ENCODE data around the gene MSI2.

MSI2 gene

DNA sequence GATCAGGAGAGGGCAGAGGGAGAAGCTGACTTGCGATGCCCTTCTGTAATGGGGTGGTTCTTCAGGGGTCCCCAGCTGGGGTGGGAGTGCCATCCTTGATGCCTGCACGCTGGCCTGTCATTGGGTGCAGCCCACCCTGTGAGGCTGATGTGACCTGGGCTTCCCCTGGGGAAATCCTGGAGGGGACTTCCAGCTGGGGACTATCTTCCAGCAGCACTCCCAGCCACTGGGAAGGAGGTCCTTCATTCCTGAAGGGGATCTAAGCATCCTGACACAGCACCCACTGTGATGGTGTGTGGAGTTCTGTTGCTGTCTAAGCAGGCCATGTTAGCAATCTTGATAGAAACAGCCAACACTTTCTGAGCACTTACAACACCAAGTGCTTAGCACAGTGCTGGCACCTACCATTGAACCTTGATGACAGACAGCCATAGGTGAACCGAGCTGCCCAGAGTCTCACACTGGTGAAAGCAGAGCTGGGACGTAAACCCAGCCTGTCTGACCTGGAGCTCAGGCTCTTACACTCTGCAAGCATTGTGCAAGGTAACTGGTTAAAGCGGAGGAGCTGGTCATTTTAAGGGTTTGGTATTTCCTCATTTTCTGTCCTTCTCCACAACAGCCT is 277.5 kb downstream of the MSI2 start:
- DNase-seq: no peak

DNA sequence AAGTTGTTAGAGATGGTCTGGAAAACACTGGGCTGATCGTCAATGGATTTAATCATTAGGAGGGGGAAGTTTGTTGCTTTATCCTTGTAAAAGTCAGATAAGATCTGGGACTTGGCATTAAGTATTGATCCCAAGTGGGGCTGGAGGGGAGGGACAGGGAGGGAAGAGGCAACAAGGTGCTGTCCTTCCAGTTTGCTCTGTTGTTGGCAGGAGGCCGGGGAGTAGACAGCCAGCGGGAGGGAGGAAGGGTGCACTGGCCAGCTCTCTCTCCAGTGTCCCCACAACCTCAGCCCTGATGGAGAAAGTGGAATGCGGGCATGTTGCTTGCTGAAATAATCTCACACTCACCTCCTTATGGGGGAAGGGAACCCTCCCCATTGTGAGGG is 278.5 kb downstream of the MSI2 start:
- DNase-seq: no peak

- no peak for DNase-seq
These were observed 279.1 kb downstream of the MSI2 start for GRCh38 chr17:57535249-57535966.

GRCh38 chr17:57536289-57536688 is 280.0 kb downstream of the MSI2 start:
- no peak for DNase-seq

DNA sequence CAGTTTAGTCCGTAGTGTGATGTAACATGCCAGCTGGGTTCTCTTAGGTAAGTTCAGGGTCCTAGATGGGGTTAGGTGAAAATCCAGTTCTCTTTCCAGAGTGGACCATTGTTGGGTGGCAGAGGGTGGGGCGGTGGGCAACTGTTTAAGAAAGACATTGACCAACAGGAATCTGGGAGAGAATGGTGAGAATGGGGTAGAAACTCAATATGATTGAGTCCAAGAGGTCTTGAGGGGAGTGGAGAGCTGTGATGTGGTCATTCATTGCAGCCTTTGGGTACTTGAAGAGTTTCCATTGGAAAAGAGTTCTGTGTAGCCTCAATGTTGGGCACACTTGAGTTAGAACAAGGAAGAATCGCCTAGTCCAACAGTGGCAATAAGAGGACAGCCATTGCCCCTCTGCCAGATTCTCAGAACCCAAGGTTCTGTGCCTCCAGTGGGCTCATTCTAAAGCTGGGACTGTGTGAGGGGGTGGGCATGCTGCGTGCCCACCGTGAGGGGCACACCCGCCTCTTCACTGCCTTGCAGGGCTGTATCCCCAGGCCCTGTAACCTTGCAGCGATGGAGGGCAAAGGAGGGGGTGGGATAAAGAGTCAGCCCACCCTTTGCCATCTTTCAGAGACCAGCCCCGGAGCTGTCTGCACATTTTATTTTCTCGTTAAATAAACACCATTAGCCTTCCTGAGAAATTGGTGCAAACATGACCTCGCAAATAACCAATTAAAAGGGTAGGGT is 280.6 kb downstream of the MSI2 start:
- DNase-seq: no peak

GRCh38 chr17:57537524-57538410 is 281.4 kb downstream of the MSI2 start:
- DNase-seq: no peak

GRCh38 chr17:57538736-57539456 is 282.6 kb downstream of the MSI2 start:
- DNase-seq: no peak

DNA sequence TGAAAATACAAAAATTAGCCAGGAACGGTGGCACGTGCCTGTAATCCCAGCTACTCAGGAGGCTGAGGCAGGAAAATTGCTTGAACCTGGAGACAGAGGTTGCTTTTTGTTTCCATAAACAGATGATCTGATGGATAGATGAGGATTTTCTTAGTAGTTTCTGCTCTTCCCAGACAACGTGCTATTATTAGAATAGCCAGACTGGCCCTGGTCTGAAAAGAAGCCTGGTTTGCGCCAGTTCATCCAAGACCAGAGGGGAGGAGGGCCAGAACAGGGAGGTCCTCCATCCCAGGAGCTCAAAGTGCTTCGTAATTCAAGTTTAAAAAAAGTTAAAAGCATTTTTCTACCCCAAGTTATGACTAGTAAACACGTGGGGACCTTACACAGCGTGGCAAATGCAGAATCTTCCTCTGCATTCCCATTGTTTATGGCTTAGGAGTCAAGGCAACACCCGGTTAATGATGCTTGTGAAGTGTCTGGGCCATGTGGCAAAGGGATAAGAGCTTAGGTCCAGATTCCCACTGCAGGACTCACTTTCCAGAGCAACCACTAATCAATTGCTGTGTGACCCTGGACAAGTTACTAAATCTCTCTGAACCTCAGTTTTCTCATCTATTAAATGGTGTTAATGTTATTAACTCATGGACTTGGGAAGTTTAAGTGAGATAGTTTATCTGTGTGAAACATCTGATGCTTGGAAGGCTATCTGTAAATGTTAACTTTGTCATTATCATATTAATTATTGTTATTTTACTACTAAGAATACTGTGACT is 283.4 kb downstream of the MSI2 start:
- no peak for DNase-seq

DNA sequence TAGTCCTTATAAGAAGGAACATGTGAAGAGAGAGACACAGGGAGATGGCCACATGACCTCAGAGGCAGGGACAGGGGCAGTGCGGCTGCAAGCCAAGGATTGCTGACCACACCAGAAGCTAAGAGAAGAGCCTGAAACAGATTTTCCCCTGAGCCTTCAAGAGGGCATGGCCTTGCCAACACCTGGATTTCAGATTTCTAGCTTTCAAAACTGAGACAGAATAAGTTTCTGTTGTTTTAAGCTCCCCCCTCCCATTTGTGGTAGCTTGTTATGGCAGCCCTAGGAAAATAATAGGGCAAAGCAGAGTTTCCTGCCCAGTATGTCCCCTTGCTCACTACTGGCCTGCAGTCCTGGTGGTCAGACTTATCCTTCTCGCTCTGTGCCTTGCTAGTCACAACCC is 284.3 kb downstream of the MSI2 start:
- no peak for DNase-seq

DNA sequence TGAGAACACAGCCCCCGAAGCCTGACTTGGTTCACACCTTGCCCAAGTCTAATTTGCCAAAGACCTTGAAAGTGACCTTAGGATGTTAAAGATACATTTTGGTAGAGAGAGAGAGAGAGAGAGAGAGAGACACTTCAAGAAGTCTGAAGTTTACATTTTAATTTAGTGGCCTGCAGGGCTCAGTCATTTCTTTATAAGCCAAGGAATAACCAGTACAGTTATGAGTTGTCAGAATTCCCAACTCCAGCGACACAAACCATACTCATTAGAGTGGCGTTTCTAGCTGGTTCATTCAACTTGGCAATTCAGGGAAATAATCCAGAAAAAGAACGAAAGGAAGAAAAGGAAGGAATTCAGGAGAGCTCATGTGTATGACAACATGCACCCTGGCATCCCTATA is 284.7 kb downstream of the MSI2 start:
- no peak for DNase-seq

DNA sequence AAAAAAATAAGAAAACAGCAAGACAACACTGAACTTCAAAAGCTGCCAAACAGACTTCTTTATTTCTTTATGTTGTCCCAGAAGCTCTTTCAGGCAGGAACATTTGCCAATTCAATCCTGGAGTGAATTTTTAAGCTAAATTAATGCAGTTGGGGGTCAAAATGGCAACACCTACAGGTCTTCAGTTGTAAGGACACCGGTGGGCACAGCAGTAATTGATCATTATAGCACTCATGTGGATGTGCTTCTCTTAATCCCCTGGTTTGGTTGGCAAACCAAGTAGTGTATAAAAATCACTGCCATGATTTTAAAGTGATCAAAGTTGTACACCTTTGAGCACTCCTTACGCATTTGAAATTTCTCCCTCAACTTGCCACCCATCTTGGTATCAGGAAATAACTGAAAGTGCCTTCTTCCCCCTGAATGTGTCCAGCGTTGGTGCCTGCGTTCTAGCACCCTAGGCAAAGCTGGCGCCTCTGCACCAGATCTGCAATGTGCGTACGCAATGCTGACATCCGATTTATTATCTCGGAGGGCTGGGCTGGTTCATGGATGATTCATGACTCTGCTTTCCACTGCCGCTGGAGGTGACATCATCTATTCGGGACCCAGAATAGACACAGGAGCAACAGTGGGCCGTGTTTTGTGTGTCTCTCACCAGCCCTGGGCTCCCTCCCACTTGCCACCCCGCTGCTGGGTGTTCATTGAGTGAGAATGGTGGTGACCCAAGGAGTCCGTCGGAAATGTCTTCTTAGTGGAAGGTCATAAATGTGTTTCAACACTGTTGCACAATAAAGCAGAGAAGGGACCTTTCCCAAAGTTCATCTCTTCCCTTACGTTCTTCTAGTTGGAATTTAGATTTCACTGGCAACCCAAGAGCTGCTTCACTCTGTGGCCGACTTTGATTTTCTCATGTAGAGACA is 285.4 kb downstream of the MSI2 start:
- DNase-seq: no peak

- no peak for DNase-seq
These were observed 286.2 kb downstream of the MSI2 start for GRCh38 chr17:57542510-57542909.

DNA sequence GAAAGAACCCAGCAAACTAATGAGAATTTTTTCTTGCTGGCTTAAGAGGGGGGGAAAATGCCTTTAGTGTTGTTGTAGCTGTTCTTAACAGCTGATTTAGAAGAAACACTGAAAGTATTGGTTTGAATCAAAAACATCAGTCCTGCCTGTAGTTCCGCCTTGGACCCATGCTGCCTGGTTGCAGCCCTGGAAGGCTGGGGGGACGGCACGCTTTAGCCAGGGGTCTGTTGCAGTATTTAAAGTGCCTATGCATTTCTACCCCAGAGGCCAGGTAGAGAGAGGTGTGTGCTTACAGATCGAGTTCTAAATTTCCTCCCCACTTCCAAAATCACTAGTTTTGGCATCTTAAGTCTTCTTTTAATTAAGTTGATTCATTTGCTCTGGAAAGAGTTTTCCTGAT is 286.9 kb downstream of the MSI2 start:
- DNase-seq: no peak

- DNase-seq: no peak
These were observed 288.1 kb downstream of the MSI2 start for GRCh38 chr17:57544401-57544800.

GRCh38 chr17:57544834-57545463 is 288.6 kb downstream of the MSI2 start:
- no peak for DNase-seq

DNA sequence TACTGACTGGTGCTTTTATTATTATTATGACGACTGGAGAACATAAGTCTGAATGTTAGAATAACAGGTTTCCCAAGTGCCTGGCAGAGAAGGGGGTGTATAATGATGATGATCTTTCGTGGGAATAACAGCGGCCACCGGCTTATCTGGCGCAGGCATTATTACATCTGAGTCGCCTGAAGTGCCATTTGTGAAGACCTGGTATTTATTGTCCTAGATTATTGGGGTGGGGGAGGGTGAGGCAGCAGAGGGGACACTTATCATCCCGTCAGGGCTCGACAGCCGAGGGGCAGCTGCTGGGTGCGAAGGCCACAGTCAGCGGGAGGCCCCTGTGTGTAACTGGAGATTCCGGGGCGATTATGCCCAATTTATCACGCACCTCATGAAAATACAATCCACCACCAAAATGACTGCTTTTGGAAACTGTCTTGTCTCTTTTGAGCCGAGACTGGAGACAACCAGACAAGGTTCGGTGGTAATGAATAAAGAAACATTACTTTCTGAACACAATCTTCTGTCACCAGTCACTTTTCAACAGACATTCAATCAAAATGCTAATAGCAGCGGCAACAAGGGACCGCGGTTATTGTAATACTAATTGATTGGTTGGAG is 289.5 kb downstream of the MSI2 start:
- DNase-seq: no peak

DNA sequence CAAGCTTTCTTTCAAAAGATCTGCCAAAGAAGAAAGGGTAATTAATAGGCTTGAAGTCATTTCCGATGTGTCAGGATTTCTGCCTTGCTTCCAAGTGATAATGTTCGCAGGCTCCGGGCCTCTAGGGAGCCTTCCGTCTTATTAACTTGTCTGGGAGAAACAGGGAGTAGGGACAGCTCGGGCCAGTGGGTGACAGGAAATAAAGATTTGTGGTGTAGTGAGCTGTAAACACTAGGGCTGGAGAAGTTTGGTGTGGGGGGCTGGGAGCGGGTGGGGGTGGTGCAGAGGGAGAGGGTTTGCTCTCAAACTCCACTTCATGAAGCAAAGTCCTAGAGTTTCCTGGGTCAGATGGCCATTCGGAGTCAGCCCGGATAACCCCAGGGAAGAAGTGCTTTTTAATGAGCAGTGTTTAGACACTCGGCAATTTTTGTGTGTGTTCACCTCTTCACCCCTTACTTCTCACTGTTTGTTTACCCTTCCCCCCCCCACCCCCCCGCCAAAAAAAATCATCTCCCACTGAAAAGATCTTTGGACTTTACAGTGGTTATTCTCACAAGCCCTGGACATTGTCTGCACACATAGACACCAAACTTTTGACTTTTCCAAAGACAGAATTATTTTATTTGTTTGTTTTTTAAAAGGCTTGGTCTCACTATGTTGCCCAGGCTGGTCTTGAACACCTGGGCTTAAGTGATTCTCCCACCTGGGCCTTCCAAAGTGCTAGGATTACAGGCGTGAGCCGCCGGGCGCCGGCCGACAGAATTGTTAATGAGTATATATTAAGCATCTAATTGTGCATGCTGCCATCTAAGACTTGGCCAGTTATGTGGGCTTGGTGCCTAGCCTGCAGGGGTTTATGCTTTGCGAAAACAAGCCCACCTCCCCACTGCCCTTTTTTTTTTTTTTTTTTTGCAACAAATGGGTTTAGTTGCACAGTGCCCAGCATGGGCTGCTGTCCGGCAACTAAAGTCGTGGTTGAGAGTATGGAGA is 292.4 kb downstream of the MSI2 start:
- DNase-seq: no peak

DNA sequence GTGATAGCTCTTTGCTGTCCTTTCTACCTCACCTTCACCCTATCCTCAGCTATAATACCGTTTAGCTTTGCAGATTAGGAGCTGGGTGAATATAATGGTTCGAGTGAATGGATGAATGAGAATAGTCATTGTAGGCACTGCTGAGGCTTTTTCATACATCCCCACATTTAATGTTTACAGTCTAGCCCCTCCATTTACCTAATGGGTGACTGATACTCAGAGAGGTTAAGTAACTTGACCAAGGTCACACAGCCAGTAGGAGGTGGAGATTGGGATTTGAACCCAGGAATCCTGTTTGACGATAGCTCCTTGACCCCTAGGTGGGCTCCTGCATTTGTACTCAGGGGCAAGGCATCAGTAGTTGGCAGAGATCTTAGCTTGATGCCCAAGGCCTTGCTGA is 293.1 kb downstream of the MSI2 start:
- no peak for DNase-seq

Measured in Kasumi-1 (cell line).